Gastroesophageal sphincter (tissue), 4 donors: Measurements from ENCODE around the gene TTC8. TPM values are rescaled to one million over a fixed set of nuclear protein-coding genes. Genes with fewer than 3 reads are reported as not detected.
"Not testable (repeated sequence)": the region's sequence is repeated elsewhere in the genome, so short reads cannot be mapped to it uniquely, and the experiment has no call there.

Source experiments
- ATAC-seq: fragments of 150-250 bp; one replicate; pipeline ENCODE4 v1.9.1; 2016; ENCODE audit warnings: mild to moderate bottlenecking, moderate library complexity
- H3K27ac ChIP-seq, 4 donors: fragments of 200-600 bp; sonication (generic) in 3 of 4; 1 replicate in 3 of 4; 2 replicates in 1 of 4; pipeline ENCODE4 v1.5.1; 2016 to 2019
- H3K27me3 ChIP-seq: fragments of 200-600 bp; sonication (generic); one replicate; pipeline ENCODE4 v1.5.1; 2019
- H3K36me3 ChIP-seq, 2 donors: fragments of 200-600 bp; sonication (generic); one replicate each; pipeline ENCODE4 v1.5.1; 2019; ENCODE audit warnings: control low read depth in 1 of 2
- H3K4me1 ChIP-seq, 3 donors: fragments of 200-600 bp; sonication (generic); 1 replicate in 2 of 3; 2 replicates in 1 of 3; pipeline ENCODE4 v1.5.1; 2016 to 2019; ENCODE audit warnings: control low read depth in 2 of 3
- H3K4me3 ChIP-seq, 2 donors: fragments of 200-600 bp; sonication (generic); one replicate each; pipeline ENCODE4 v1.5.1; 2019; ENCODE audit warnings: mild to moderate bottlenecking in 1 of 2, moderate library complexity in 1 of 2
- H3K9me3 ChIP-seq, 3 donors: fragments of 200-600 bp; sonication (generic); one replicate each; pipeline ENCODE4 v1.5.1; 2017 to 2019; ENCODE audit warnings: control low read depth in 2 of 3
- EP300 ChIP-seq: sonication (generic); formaldehyde crosslinking; IDR thresholded peaks from one replicate; pipeline ENCODE4 v1.6.1; 2017; ENCODE audit warnings: antibody characterized with exemption, mild to moderate bottlenecking
- POLR2A ChIP-seq, 2 donors: fragments of 450-650 bp; IDR thresholded peaks; one replicate each; pipeline ENCODE4 v1.6.1; 2017; ENCODE audit warnings: antibody characterized with exemption in 2 of 2, mild to moderate bottlenecking in 2 of 2, moderate library complexity in 1 of 2
- POLR2AphosphoS5 ChIP-seq: sonication (generic); formaldehyde crosslinking; IDR thresholded peaks from one replicate; pipeline ENCODE4 v1.6.1; 2017; ENCODE audit warnings: antibody characterized with exemption
- WGBS, 2 donors: methylation state at CpG; one replicate each; pipeline ENCODE4 v1.1.5; 2018; ENCODE audit warnings: low coverage in 1 of 2; 5-methylcytosine and 5-hydroxymethylcytosine counted together
- total RNA-seq, 4 donors: library from RNA; depleted of rRNA; stranded (reverse); fragments of >200 nt; gene quantifications; one replicate each; pipeline ENCODE4 v1.1.0, GENCODE V29; 2016
- TF ChIP-seq, protein P1 (sequence below), 4 experiments: fragments of 200-600 bp in 2 of 4; fragments of 450-650 bp in 2 of 4; sonication (generic) in 1 of 4; IDR thresholded peaks; one replicate each; pipeline ENCODE4 v1.5.1; 2017 to 2019; ENCODE audit warnings: antibody characterized with exemption in 4 of 4, mild to moderate bottlenecking in 2 of 4, moderate library complexity in 2 of 4

Gene TTC8
- 10 to 100 TPM; 17.0 to 35.3 (median 24.8) TPM for total RNA-seq

GRCh38 chr14:88824314-88825077, at the start of gene TTC8:
Gene TTC8, plus strand, starts transcription at chr14:88824651. Its CDS starts 57 bp downstream, at chr14:88824708.
- Histone ChIP-seq H3K4me3 (peak within 1 kb of the TSS; percentile 58 to 66), H3K27ac (peak within 1 kb of the TSS; percentile 12 to 87 (median 82)), H3K36me3 (no peaks in the 10 kb centered on the region), H3K4me1 (peaks cover 0 to 32% (median 0%) of the 10 kb centered on the region in 3 donors), H3K9me3 (no peaks in the 10 kb centered on the region), H3K27me3 (no peaks in the 10 kb centered on the region)
- WGBS, 2 donors, result 0% methylated on average over 1 to 6 of the region's 50 CpGs
- ATAC-seq, result peak; percentile 99
- TF ChIP-seq POLR2AphosphoS5 (peak; percentile 77), POLR2A (IDR thresholded peaks at IDR 0.05) (peak; percentile 51 to 55), EP300 (no peak)
- TF ChIP-seq, protein P1, sequence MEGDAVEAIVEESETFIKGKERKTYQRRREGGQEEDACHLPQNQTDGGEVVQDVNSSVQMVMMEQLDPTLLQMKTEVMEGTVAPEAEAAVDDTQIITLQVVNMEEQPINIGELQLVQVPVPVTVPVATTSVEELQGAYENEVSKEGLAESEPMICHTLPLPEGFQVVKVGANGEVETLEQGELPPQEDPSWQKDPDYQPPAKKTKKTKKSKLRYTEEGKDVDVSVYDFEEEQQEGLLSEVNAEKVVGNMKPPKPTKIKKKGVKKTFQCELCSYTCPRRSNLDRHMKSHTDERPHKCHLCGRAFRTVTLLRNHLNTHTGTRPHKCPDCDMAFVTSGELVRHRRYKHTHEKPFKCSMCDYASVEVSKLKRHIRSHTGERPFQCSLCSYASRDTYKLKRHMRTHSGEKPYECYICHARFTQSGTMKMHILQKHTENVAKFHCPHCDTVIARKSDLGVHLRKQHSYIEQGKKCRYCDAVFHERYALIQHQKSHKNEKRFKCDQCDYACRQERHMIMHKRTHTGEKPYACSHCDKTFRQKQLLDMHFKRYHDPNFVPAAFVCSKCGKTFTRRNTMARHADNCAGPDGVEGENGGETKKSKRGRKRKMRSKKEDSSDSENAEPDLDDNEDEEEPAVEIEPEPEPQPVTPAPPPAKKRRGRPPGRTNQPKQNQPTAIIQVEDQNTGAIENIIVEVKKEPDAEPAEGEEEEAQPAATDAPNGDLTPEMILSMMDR (IDR thresholded peaks at IDR 0.05), result peak in 1 of 4 experiments; percentile 15

DNA sequence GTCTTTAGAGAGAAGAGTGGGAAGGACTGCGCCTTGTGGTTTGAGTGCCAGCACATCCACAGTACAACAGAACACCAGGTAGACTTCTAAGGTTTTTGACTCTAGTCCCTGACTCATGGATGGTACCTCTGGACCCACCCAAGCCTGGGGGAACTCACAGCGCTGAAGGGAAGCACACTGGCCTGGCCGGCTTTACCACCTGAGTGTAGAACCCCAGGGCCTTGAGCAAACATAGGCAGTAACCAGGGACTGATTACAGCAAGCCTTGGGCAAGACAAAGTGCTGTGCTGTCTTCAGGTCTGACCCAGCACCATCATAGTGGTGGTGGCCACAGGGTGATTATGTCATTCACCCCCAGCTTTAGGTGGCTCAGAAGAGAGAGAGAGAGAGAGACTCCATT, 48.9 kb upstream of the TTC8 start:
- no peak for ATAC-seq
- no peaks in the 10 kb centered on the region for H3K9me3 ChIP-seq
- no peaks in the 10 kb centered on the region for H3K36me3 ChIP-seq
- no peaks in the 10 kb centered on the region for H3K4me1 ChIP-seq
- H3K27me3 ChIP-seq, result no peaks in the 10 kb centered on the region
- no peak overlapping the region for H3K27ac ChIP-seq
- no peak overlapping the region for H3K4me3 ChIP-seq
- TF ChIP-seq, protein P1 (IDR thresholded peaks at IDR 0.05), result no peak
- no peak for TF ChIP-seq POLR2AphosphoS5
- no peak for TF ChIP-seq EP300
- TF ChIP-seq POLR2A (IDR thresholded peaks at IDR 0.05), result no peak
- 100% methylated on average over 1 of the region's 3 CpGs; no CpG with 5 or more reads in 1 of the 2 donors for WGBS, 2 donors

GRCh38 chr14:88785911-88786310, 38.5 kb upstream of the TTC8 start:
- TF ChIP-seq, protein P1 (IDR thresholded peaks at IDR 0.05), result no peak
- TF ChIP-seq POLR2A (IDR thresholded peaks at IDR 0.05), result no peak
- no peak for TF ChIP-seq EP300
- TF ChIP-seq POLR2AphosphoS5, result no peak
- Histone ChIP-seq H3K36me3 (no peaks in the 10 kb centered on the region), H3K4me3 (no peak overlapping the region), H3K27me3 (no peaks in the 10 kb centered on the region), H3K27ac (no peak overlapping the region), H3K9me3 (no peaks in the 10 kb centered on the region), H3K4me1 (peaks cover 0 to 10% (median 0%) of the 10 kb centered on the region in 3 donors)
- WGBS, 2 donors, result 82 to 88% methylated on average over 1 of the region's 1 CpG
- no peak for ATAC-seq

- TF ChIP-seq EP300 (no peak), POLR2A (IDR thresholded peaks at IDR 0.05) (no peak), POLR2AphosphoS5 (no peak)
- TF ChIP-seq, protein P1 (IDR thresholded peaks at IDR 0.05), result no peak
- H3K36me3 ChIP-seq, result no peaks in the 10 kb centered on the region
- H3K27me3 ChIP-seq, result no peaks in the 10 kb centered on the region
- no peak overlapping the region for H3K4me3 ChIP-seq
- peaks cover 0 to 17% (median 0%) of the 10 kb centered on the region in 3 donors for H3K4me1 ChIP-seq
- ATAC-seq, result no peak
- H3K9me3 ChIP-seq, result no peaks in the 10 kb centered on the region
- 85 to 94% methylated on average over 4 of the region's 4 CpGs for WGBS, 2 donors
- no peak overlapping the region for H3K27ac ChIP-seq
Measured at GRCh38 chr14:88786715-88787114, 37.7 kb upstream of the TTC8 start.

DNA sequence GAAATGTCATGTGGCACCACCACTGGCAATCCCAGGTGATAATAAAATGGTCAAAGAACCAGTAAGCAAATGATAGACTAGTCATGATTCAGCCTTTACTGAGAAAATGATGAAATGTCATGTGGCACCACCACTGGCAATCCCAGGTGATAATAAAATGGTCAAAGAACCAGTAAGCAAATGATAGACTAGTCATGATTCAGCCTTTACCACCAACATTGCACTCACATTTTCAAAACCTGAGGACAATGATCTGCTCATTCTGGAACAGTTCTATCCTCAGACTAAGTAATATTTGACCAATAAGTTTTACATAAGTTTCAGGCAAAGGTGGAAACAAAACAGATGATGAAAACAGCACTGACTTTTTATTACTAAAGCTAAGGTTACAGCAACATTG, 34.9 kb upstream of the TTC8 start:
- not testable (repeated sequence) for ATAC-seq, H3K4me3 ChIP-seq, H3K27me3 ChIP-seq, H3K27ac ChIP-seq, H3K9me3 ChIP-seq, H3K36me3 ChIP-seq
- peaks cover 0 to 31% (median 4%) of the 10 kb centered on the region in 3 donors for H3K4me1 ChIP-seq
